SU-DHL-6 (cell line): ENCODE measurements around the gene ZNF586.

Source experiments
- CTCF ChIP-seq: fragments of 200-600 bp; sonication (generic); IDR thresholded peaks from one replicate; pipeline ENCODE4 v1.5.1; 2017; ENCODE audit warnings: antibody characterized with exemption, mild to moderate bottlenecking, low read length, moderate library complexity; ENCODE audit not compliant: insufficient read depth, poor library complexity, severe bottlenecking
- EZH2phosphoT487 ChIP-seq: fragments of 200-600 bp; sonication (generic), shearing (Covaris generic); conservative IDR thresholded peaks from 2 replicates; pipeline ENCODE4 v1.6.1; 2018; ENCODE audit warnings: mild to moderate bottlenecking, antibody characterized with exemption, low read length, moderate library complexity, mixed read lengths

- TF ChIP-seq CTCF (peak; percentile 43), EZH2phosphoT487 (no peak)
These were observed 60.7 kb downstream of the ZNF586 start, which contains the start of gene ZNF587B for GRCh38 chr19:57830071-57830602.
